Measurements from ENCODE around the gene LRRC10B.
"Not testable (repeated sequence)": the region's sequence is repeated elsewhere in the genome, so short reads cannot be mapped to it uniquely, and the experiment has no call there.

Gene LRRC10B

GRCh38 chr11:61507962-61508861, at the start of gene LRRC10B:
Gene LRRC10B (plus strand): TSS chr11:61508749. CDS start chr11:61508999, 250 bp downstream.
- no peak within 1 kb of the TSS for H3K4me3 ChIP-seq (ENCODE audit: low read depth, low read length)
- TF ChIP-seq, protein P1, sequence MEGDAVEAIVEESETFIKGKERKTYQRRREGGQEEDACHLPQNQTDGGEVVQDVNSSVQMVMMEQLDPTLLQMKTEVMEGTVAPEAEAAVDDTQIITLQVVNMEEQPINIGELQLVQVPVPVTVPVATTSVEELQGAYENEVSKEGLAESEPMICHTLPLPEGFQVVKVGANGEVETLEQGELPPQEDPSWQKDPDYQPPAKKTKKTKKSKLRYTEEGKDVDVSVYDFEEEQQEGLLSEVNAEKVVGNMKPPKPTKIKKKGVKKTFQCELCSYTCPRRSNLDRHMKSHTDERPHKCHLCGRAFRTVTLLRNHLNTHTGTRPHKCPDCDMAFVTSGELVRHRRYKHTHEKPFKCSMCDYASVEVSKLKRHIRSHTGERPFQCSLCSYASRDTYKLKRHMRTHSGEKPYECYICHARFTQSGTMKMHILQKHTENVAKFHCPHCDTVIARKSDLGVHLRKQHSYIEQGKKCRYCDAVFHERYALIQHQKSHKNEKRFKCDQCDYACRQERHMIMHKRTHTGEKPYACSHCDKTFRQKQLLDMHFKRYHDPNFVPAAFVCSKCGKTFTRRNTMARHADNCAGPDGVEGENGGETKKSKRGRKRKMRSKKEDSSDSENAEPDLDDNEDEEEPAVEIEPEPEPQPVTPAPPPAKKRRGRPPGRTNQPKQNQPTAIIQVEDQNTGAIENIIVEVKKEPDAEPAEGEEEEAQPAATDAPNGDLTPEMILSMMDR (IDR thresholded peaks at IDR 0.05; ENCODE audit: borderline replicate concordance, insufficient read depth, low read depth, low read length), result no peak

- H3K4me3 ChIP-seq (ENCODE audit: low read depth, low read length), result no peak overlapping the region
- TF ChIP-seq, protein P1 (IDR thresholded peaks at IDR 0.05; ENCODE audit: borderline replicate concordance, insufficient read depth, low read depth, low read length), result no peak
Measured at GRCh38 chr11:61460474-61460881, 48.1 kb upstream of the LRRC10B start.

GRCh38 chr11:61460986-61461385, 47.6 kb upstream of the LRRC10B start:
- H3K4me3 ChIP-seq (ENCODE audit: low read depth, low read length), result no peak overlapping the region
- TF ChIP-seq, protein P1 (IDR thresholded peaks at IDR 0.05; ENCODE audit: borderline replicate concordance, insufficient read depth, low read depth, low read length), result no peak

DNA sequence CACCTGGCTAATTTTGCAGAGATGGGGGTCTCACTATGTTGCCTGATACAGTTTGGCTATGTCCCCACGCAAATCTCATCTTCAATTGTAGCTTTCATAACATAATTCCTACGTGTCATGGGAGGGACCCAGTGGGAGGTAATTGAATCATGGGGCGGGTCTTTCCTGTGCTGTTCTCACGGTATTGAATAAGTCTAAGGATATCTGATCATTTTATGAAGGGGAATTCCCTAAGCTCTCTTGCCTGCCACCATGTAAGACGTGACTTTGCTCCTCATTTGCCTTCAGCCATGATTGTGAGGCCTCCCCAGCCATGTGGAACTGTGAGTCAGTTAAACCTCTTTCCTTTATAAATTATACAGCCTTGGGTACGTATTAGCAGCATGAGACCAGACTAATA, 40.9 kb upstream of the LRRC10B start:
- H3K4me3 ChIP-seq (ENCODE audit: low read depth, low read length), result not testable (repeated sequence)

DNA sequence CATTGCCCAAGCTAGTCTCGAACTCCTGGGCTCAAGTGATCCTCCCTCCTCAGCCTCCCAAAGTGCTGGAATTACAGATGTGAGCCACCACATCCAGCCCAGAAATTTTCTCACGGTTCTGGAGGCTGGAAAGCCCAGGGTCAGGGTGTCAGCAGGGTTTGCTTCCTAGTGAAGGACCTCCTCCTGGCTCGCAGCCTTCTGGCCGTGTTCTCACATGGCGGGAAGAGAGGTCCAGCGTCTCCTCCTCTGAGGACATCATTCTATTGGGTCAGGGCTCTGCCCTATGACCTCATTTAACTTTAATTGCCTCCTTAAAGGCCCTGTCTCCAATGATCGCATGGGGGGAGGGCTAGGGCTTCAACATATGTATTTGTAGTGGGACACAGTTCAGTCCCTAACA, 40.5 kb upstream of the LRRC10B start:
- no peak overlapping the region for H3K4me3 ChIP-seq (ENCODE audit: low read depth, low read length)
- TF ChIP-seq, protein P1 (IDR thresholded peaks at IDR 0.05; ENCODE audit: borderline replicate concordance, insufficient read depth, low read depth, low read length), result no peak

- no peak overlapping the region for H3K4me3 ChIP-seq (ENCODE audit: low read depth, low read length)
- TF ChIP-seq, protein P1 (IDR thresholded peaks at IDR 0.05; ENCODE audit: borderline replicate concordance, insufficient read depth, low read depth, low read length), result no peak
Measured at GRCh38 chr11:61472282-61472681, 36.3 kb upstream of the LRRC10B start.

- no peak overlapping the region for H3K4me3 ChIP-seq (ENCODE audit: low read depth, low read length)
- TF ChIP-seq, protein P1 (IDR thresholded peaks at IDR 0.05; ENCODE audit: borderline replicate concordance, insufficient read depth, low read depth, low read length), result no peak
Measured at GRCh38 chr11:61472868-61473267, 35.7 kb upstream of the LRRC10B start.

Measured in GM12875 (cell line).